Naive thymus-derived CD8-positive, alpha-beta T cell (primary cell): ENCODE measurements around the gene CBLB. TPM values are rescaled to one million over a fixed set of nuclear protein-coding genes. Genes with fewer than 3 reads are reported as not detected.
A peak's percentile ranks its signal among the peaks of the same experiment; 100 is the strongest.

Source experiments
- ATAC-seq, 2 donors: fragments of 150-1000 bp; cut with Tn5 transposase in 1 of 2; sonication (Bioruptor Pico), chemical (Tn5 transposase) in 1 of 2; 1 replicate in 1 of 2; 2 replicates in 1 of 2; pipeline ENCODE4 v1.10.0; 2021; ENCODE audit warnings: mild to moderate bottlenecking in 2 of 2, moderate library complexity in 2 of 2
- POLR2A ChIA-PET: fragments of 350-600 bp; sonication (Branson Sonifier 250); formaldehyde crosslinking; loops from one replicate; lab custom pipeline; 2021; ENCODE audit warnings: antibody characterized with exemption; lab: Charles Lee
- DNase-seq, 10 donors: peaks; one replicate each; pipeline versions ENCODE4 v3.0.0 to v3.0.0-alpha.2; 2020 to 2022
- H3K27ac Mint-ChIP-seq, 10 donors: one replicate each; pipeline ENCODE4 v1.8.0; 2020 to 2022; ENCODE audit warnings: mild to moderate bottlenecking in 10 of 10, mixed read lengths in 10 of 10, moderate library complexity in 4 of 10, inconsistent platforms in 1 of 10
- H3K27me3 Mint-ChIP-seq, 5 donors: one replicate each; pipeline ENCODE4 v1.8.0; 2021 to 2022; ENCODE audit warnings: mixed read lengths in 5 of 5
- H3K36me3 Mint-ChIP-seq, 3 donors: one replicate each; pipeline ENCODE4 v1.8.0; 2020 to 2022; ENCODE audit warnings: mixed read lengths in 3 of 3, mild to moderate bottlenecking in 2 of 3, inconsistent platforms in 1 of 3
- H3K4me1 Mint-ChIP-seq, 4 donors: one replicate each; pipeline ENCODE4 v1.8.0; 2021 to 2022; ENCODE audit warnings: mixed read lengths in 4 of 4
- H3K4me3 Mint-ChIP-seq, 10 donors: one replicate each; pipeline ENCODE4 v1.8.0; 2020 to 2022; ENCODE audit warnings: mild to moderate bottlenecking in 10 of 10, mixed read lengths in 10 of 10, moderate library complexity in 6 of 10, inconsistent platforms in 1 of 10
- H3K9me3 Mint-ChIP-seq, 9 donors: one replicate each; pipeline ENCODE4 v1.8.0; 2020 to 2022; ENCODE audit warnings: mixed read lengths in 9 of 9, mild to moderate bottlenecking in 3 of 9, inconsistent platforms in 1 of 9, moderate library complexity in 1 of 9
- polyA plus RNA-seq, 3 donors: library from polyadenylated mRNA; unstranded; fragments of 300-500 nt; fragmentation: Illumina TruSeq; gene quantifications; one replicate each; pipeline ENCODE4 v1.2.3, GENCODE V29; 2021
- total RNA-seq, 8 experiments: library from RNA in 2 of 8; stranded (reverse) in 2 of 8; gene quantifications; one replicate each; pipeline ENCODE4 v1.2.3 and lab custom pipeline; 2021 to 2026

The CBLB gene
- total and polyA plus RNA-seq, 5 experiments from 2014 or later, result 32.1 to 108 (median 36.6) TPM

- H3K4me3 Mint-ChIP-seq, result peak overlapping the region in 1 of 10 donors; percentile 10
- no peaks in the 10 kb centered on the region for H3K27me3 Mint-ChIP-seq
- H3K9me3 Mint-ChIP-seq, result peaks cover 0 to 1% (median 0%) of the 10 kb centered on the region in 9 donors
- H3K27ac Mint-ChIP-seq, result peak overlapping the region in 1 of 10 donors; percentile 63
- peaks cover 9 to 66% (median 44%) of the 10 kb centered on the region in 4 donors for H3K4me1 Mint-ChIP-seq
- POLR2A ChIA-PET, result no interaction called here
- H3K36me3 Mint-ChIP-seq, result peaks cover 7 to 66% (median 36%) of the 10 kb centered on the region in 3 donors
- DNase-seq (no peak), ATAC-seq (no peak)
These were observed 12.2 kb downstream of the CBLB start for GRCh38 chr3:105856605-105857004.

GRCh38 chr3:105853801-105854432 lies 14.9 kb downstream of the CBLB start:
- peak overlapping the region in 7 of 10 donors; percentile 15 to 75 (median 47) for H3K27ac Mint-ChIP-seq
- H3K27me3 Mint-ChIP-seq, result no peaks in the 10 kb centered on the region
- peak overlapping the region in 1 of 10 donors; percentile 33 for H3K4me3 Mint-ChIP-seq
- ATAC-seq (peak in 1 of 2 donors; percentile 84), DNase-seq (peak in 1 of 10 donors; percentile 39)
- POLR2A ChIA-PET, result no interaction called here
- H3K36me3 Mint-ChIP-seq, result peaks cover 7 to 75% (median 44%) of the 10 kb centered on the region in 3 donors
- H3K4me1 Mint-ChIP-seq, result peaks cover 12 to 77% (median 58%) of the 10 kb centered on the region in 4 donors
- peaks cover 0 to 1% (median 0%) of the 10 kb centered on the region in 9 donors for H3K9me3 Mint-ChIP-seq

- ATAC-seq (no peak), DNase-seq (no peak)
- Mint-ChIP-seq H3K27me3 (no peaks in the 10 kb centered on the region), H3K36me3 (peaks cover 7 to 76% (median 44%) of the 10 kb centered on the region in 3 donors), H3K4me3 (peak overlapping the region in 1 of 10 donors; percentile 2), H3K27ac (peak overlapping the region in 2 of 10 donors; percentile 18 to 76), H3K4me1 (peaks cover 16 to 78% (median 66%) of the 10 kb centered on the region in 4 donors), H3K9me3 (peaks cover 0 to 1% (median 0%) of the 10 kb centered on the region in 9 donors)
- POLR2A ChIA-PET, result interaction anchor here (0.9 to 2.5 kb wide), 2 partner anchors 17 to 26 kb away, joined by 3 to 6 read pairs; partner anchors contain the start of gene CBLB
These were observed 17.2 kb downstream of the CBLB start for GRCh38 chr3:105851582-105851981.

- peaks cover 16 to 78% (median 67%) of the 10 kb centered on the region in 4 donors for H3K4me1 Mint-ChIP-seq
- no peak for ATAC-seq
- peaks cover 0 to 1% (median 0%) of the 10 kb centered on the region in 9 donors for H3K9me3 Mint-ChIP-seq
- DNase-seq, result no peak
- peaks cover 7 to 74% (median 44%) of the 10 kb centered on the region in 3 donors for H3K36me3 Mint-ChIP-seq
- H3K27ac Mint-ChIP-seq, result peak overlapping the region in 4 of 10 donors; percentile 3 to 76 (median 46)
- H3K4me3 Mint-ChIP-seq, result peak overlapping the region in 4 of 10 donors; percentile 8 to 46 (median 20)
- POLR2A ChIA-PET, result interaction anchor here (0.6 to 2.5 kb wide), 3 partner anchors 17 to 401 kb away, joined by 3 to 6 read pairs (median 4); partner anchors contain the start of gene CBLB
- no peaks in the 10 kb centered on the region for H3K27me3 Mint-ChIP-seq
These were observed 17.6 kb downstream of the CBLB start for GRCh38 chr3:105851176-105851575.

GRCh38 chr3:105850593-105850992 lies 18.2 kb downstream of the CBLB start:
- DNase-seq (no peak), ATAC-seq (no peak)
- Mint-ChIP-seq H3K9me3 (peaks cover 0 to 1% (median 0%) of the 10 kb centered on the region in 9 donors), H3K4me3 (peak overlapping the region in 1 of 10 donors; percentile 22), H3K27me3 (no peaks in the 10 kb centered on the region), H3K27ac (peak overlapping the region in 3 of 10 donors; percentile 16 to 55 (median 18)), H3K36me3 (peaks cover 7 to 69% (median 42%) of the 10 kb centered on the region in 3 donors), H3K4me1 (peaks cover 16 to 77% (median 67%) of the 10 kb centered on the region in 4 donors)
- POLR2A ChIA-PET, result interaction anchor here (0.6 to 0.9 kb wide), 2 partner anchors 25 to 402 kb away, joined by 3 to 4 read pairs; no protein-coding TSS in a partner anchor

- H3K9me3 Mint-ChIP-seq, result no peaks in the 10 kb centered on the region
- ATAC-seq (no peak), DNase-seq (no peak)
- peak overlapping the region in 4 of 10 donors; percentile 11 to 48 (median 36) for H3K4me3 Mint-ChIP-seq
- H3K27ac Mint-ChIP-seq, result peak overlapping the region in 6 of 10 donors; percentile 4 to 67 (median 44)
- H3K4me1 Mint-ChIP-seq, result peaks cover 19 to 77% (median 63%) of the 10 kb centered on the region in 4 donors
- H3K36me3 Mint-ChIP-seq, result peaks cover 7 to 59% (median 32%) of the 10 kb centered on the region in 3 donors
- H3K27me3 Mint-ChIP-seq, result no peaks in the 10 kb centered on the region
- POLR2A ChIA-PET, result interaction anchor here (0.6 kb wide), 1 partner anchor 43 kb away, joined by 6 read pairs; no protein-coding TSS in a partner anchor
These were observed 20.0 kb downstream of the CBLB start for GRCh38 chr3:105848821-105849220.

GRCh38 chr3:105847865-105848264 lies 20.9 kb downstream of the CBLB start:
- Mint-ChIP-seq H3K9me3 (no peaks in the 10 kb centered on the region), H3K27ac (peak overlapping the region in 8 of 10 donors; percentile 4 to 79 (median 58)), H3K27me3 (no peaks in the 10 kb centered on the region), H3K36me3 (peaks cover under 1 to 53% (median 25%) of the 10 kb centered on the region in 3 donors), H3K4me1 (peaks cover 17 to 70% (median 57%) of the 10 kb centered on the region in 4 donors), H3K4me3 (peak overlapping the region in 8 of 10 donors; percentile 0 to 49 (median 36))
- POLR2A ChIA-PET, result interaction anchor here (0.6 to 1.2 kb wide), 2 partner anchors 10 to 91 kb away, joined by 3 to 12 read pairs; no protein-coding TSS in a partner anchor
- ATAC-seq, result no peak
- DNase-seq, result no peak

GRCh38 chr3:105847452-105847851 lies 21.4 kb downstream of the CBLB start:
- no peaks in the 10 kb centered on the region for H3K9me3 Mint-ChIP-seq
- peak overlapping the region in 9 of 10 donors; percentile 0 to 51 (median 30) for H3K4me3 Mint-ChIP-seq
- DNase-seq (no peak), ATAC-seq (peak in 1 of 2 donors; percentile 37)
- no peaks in the 10 kb centered on the region for H3K27me3 Mint-ChIP-seq
- POLR2A ChIA-PET, result interaction anchor here (0.6 to 1.2 kb wide), 2 partner anchors 10 to 90 kb away, joined by 3 to 12 read pairs; no protein-coding TSS in a partner anchor
- H3K36me3 Mint-ChIP-seq, result peaks cover 2 to 51% (median 23%) of the 10 kb centered on the region in 3 donors
- H3K4me1 Mint-ChIP-seq, result peaks cover 17 to 71% (median 56%) of the 10 kb centered on the region in 4 donors
- peak overlapping the region in 9 of 10 donors; percentile 0 to 84 (median 49) for H3K27ac Mint-ChIP-seq

- H3K36me3 Mint-ChIP-seq, result peaks cover 5 to 53% (median 29%) of the 10 kb centered on the region in 3 donors
- no peaks in the 10 kb centered on the region for H3K27me3 Mint-ChIP-seq
- peak overlapping the region in 4 of 10 donors; percentile 0 to 38 (median 9) for H3K4me3 Mint-ChIP-seq
- H3K27ac Mint-ChIP-seq, result peak overlapping the region in 6 of 10 donors; percentile 2 to 66 (median 43)
- POLR2A ChIA-PET, result interaction anchor here (1.2 kb wide), 1 partner anchor 9 kb away, joined by 12 read pairs; no protein-coding TSS in a partner anchor
- H3K9me3 Mint-ChIP-seq, result no peaks in the 10 kb centered on the region
- H3K4me1 Mint-ChIP-seq, result peaks cover 17 to 73% (median 59%) of the 10 kb centered on the region in 4 donors
- ATAC-seq, result no peak
- no peak for DNase-seq
These were observed 22.0 kb downstream of the CBLB start for GRCh38 chr3:105846809-105847208.

- DNase-seq (no peak), ATAC-seq (no peak)
- Mint-ChIP-seq H3K27ac (peak overlapping the region in 6 of 10 donors; percentile 3 to 69 (median 33)), H3K9me3 (no peaks in the 10 kb centered on the region), H3K27me3 (no peaks in the 10 kb centered on the region), H3K36me3 (peaks cover 6 to 47% (median 22%) of the 10 kb centered on the region in 3 donors), H3K4me1 (peaks cover 12 to 61% (median 50%) of the 10 kb centered on the region in 4 donors), H3K4me3 (peak overlapping the region in 4 of 10 donors; percentile 1 to 43 (median 12))
- POLR2A ChIA-PET, result interaction anchor here (1.2 kb wide), 1 partner anchor 11 kb away, joined by 3 read pairs; no protein-coding TSS in a partner anchor
These were observed 23.3 kb downstream of the CBLB start for GRCh38 chr3:105845488-105845887.

- ATAC-seq, result no peak
- peak overlapping the region in 3 of 10 donors; percentile 8 to 32 (median 22) for H3K27ac Mint-ChIP-seq
- H3K27me3 Mint-ChIP-seq, result no peaks in the 10 kb centered on the region
- H3K4me1 Mint-ChIP-seq, result peaks cover 12 to 65% (median 52%) of the 10 kb centered on the region in 4 donors
- POLR2A ChIA-PET, result interaction anchor here (1.2 kb wide), 1 partner anchor 10 kb away, joined by 3 read pairs; no protein-coding TSS in a partner anchor
- no peaks in the 10 kb centered on the region for H3K9me3 Mint-ChIP-seq
- no peak for DNase-seq
- peaks cover 11 to 49% (median 26%) of the 10 kb centered on the region in 3 donors for H3K36me3 Mint-ChIP-seq
- H3K4me3 Mint-ChIP-seq, result no peak overlapping the region
These were observed 24.1 kb downstream of the CBLB start for GRCh38 chr3:105844704-105845103.

- peaks cover 11 to 48% (median 26%) of the 10 kb centered on the region in 3 donors for H3K36me3 Mint-ChIP-seq
- peak overlapping the region in 1 of 10 donors; percentile 45 for H3K4me3 Mint-ChIP-seq
- DNase-seq, result no peak
- no peaks in the 10 kb centered on the region for H3K9me3 Mint-ChIP-seq
- POLR2A ChIA-PET, result no interaction called here
- no peak for ATAC-seq
- H3K27me3 Mint-ChIP-seq, result no peaks in the 10 kb centered on the region
- H3K27ac Mint-ChIP-seq, result peak overlapping the region in 6 of 10 donors; percentile 22 to 67 (median 36)
- H3K4me1 Mint-ChIP-seq, result peaks cover 12 to 64% (median 52%) of the 10 kb centered on the region in 4 donors
These were observed 24.8 kb downstream of the CBLB start for GRCh38 chr3:105843994-105844393.
